Measurements from ENCODE around the gene SLC47A1. TPM values are rescaled to one million over a fixed set of nuclear protein-coding genes. Genes with fewer than 3 reads are reported as not detected.
A peak's percentile ranks its signal among the peaks of the same experiment; 100 is the strongest.

Gene SLC47A1
- polyA plus RNA-seq, 2 of the 4 experiments (the other 2 are of a cell fraction): 21.1 to 24.6 TPM

DNA sequence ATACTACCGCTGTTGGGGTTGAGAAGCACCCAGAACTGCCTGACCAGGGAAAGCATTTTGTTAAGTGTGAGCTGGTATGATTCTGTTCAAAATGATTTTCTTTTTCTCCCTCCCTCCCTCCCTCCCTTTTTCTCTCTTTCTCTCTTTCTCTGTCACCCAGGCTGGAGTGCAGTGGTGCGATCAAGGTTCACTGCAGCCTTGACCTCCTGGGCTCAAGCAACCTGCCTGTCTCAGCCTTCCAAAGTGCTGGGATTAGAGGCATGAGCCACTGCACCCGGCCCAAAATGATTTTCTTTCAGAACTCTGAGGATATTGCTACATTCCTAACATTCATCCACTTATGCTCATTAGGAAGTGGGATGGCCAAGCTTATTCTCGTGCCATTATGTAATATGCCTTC lies 41.3 kb downstream of the SLC47A1 start (continued):
- no peak for TF ChIP-seq CHD2 (IDR thresholded peaks at IDR 0.05; ENCODE audit: low read length, partially characterized antibody)
- TF ChIP-seq HOXB5 (CRISPR knock-in tag; IDR thresholded peaks at IDR 0.05): no peak
- TF ChIP-seq RCOR1 (IDR thresholded peaks at IDR 0.05; ENCODE audit: low read depth, low read length): no peak
- no peak for TF ChIP-seq HEYL (CRISPR knock-in tag; IDR thresholded peaks at IDR 0.05)
- TF ChIP-seq CBX2 (IDR thresholded peaks at IDR 0.05; ENCODE audit: borderline replicate concordance, low read depth): no peak
- no peak for TF ChIP-seq MAZ (IDR thresholded peaks at IDR 0.05; ENCODE audit: borderline replicate concordance, low read depth, low read length)
- TF ChIP-seq FOSB (CRISPR knock-in tag; IDR thresholded peaks at IDR 0.05): no peak
- TF ChIP-seq, protein P1, sequence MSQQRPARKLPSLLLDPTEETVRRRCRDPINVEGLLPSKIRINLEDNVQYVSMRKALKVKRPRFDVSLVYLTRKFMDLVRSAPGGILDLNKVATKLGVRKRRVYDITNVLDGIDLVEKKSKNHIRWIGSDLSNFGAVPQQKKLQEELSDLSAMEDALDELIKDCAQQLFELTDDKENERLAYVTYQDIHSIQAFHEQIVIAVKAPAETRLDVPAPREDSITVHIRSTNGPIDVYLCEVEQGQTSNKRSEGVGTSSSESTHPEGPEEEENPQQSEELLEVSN (IDR thresholded peaks at IDR 0.05; ENCODE audit: borderline replicate concordance, low read depth): no peak

DNA sequence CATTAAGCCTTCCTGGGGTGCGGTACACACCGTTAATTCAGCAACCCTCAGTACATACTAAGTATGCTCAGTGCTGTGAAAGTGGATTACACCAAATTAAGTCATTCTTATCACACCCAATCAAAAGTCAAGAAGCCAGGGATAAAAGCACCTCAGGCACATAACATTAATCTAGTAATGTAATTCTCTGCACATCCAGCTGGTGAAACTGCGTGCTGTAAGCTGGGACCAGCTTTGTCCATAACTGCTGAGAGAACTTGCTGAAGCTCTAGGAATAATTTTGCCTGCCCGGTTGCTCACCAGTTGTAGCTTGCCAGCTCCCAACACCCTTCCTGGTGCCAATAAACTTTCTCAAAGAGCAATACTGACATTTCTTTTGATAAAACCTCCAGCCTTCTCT lies 44.9 kb downstream of the SLC47A1 start:
- TF ChIP-seq, protein P2, sequence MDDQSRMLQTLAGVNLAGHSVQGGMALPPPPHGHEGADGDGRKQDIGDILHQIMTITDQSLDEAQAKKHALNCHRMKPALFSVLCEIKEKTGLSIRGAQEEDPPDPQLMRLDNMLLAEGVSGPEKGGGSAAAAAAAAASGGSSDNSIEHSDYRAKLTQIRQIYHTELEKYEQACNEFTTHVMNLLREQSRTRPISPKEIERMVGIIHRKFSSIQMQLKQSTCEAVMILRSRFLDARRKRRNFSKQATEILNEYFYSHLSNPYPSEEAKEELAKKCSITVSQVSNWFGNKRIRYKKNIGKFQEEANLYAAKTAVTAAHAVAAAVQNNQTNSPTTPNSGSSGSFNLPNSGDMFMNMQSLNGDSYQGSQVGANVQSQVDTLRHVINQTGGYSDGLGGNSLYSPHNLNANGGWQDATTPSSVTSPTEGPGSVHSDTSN (IDR thresholded peaks at IDR 0.05): no peak
- TF ChIP-seq TP53 (CRISPR knock-in tag; IDR thresholded peaks at IDR 0.05) (no peak), JUN (IDR thresholded peaks at IDR 0.05) (no peak), EHMT2 (IDR thresholded peaks at IDR 0.05; ENCODE audit: low read depth) (no peak), JUNB (IDR thresholded peaks at IDR 0.05) (no peak), EP300 (IDR thresholded peaks at IDR 0.05) (no peak), HOXB13 (CRISPR knock-in tag; IDR thresholded peaks at IDR 0.05; ENCODE audit: low read depth) (no peak), RAD21 (conservative IDR thresholded peaks at IDR 0.05 in 1 of 2, IDR thresholded peaks at IDR 0.05 in 1 of 2) (no peak)
- TF ChIP-seq, protein P3, sequence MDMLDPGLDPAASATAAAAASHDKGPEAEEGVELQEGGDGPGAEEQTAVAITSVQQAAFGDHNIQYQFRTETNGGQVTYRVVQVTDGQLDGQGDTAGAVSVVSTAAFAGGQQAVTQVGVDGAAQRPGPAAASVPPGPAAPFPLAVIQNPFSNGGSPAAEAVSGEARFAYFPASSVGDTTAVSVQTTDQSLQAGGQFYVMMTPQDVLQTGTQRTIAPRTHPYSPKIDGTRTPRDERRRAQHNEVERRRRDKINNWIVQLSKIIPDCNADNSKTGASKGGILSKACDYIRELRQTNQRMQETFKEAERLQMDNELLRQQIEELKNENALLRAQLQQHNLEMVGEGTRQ (IDR thresholded peaks at IDR 0.05): no peak
- TF ChIP-seq, protein P4, sequence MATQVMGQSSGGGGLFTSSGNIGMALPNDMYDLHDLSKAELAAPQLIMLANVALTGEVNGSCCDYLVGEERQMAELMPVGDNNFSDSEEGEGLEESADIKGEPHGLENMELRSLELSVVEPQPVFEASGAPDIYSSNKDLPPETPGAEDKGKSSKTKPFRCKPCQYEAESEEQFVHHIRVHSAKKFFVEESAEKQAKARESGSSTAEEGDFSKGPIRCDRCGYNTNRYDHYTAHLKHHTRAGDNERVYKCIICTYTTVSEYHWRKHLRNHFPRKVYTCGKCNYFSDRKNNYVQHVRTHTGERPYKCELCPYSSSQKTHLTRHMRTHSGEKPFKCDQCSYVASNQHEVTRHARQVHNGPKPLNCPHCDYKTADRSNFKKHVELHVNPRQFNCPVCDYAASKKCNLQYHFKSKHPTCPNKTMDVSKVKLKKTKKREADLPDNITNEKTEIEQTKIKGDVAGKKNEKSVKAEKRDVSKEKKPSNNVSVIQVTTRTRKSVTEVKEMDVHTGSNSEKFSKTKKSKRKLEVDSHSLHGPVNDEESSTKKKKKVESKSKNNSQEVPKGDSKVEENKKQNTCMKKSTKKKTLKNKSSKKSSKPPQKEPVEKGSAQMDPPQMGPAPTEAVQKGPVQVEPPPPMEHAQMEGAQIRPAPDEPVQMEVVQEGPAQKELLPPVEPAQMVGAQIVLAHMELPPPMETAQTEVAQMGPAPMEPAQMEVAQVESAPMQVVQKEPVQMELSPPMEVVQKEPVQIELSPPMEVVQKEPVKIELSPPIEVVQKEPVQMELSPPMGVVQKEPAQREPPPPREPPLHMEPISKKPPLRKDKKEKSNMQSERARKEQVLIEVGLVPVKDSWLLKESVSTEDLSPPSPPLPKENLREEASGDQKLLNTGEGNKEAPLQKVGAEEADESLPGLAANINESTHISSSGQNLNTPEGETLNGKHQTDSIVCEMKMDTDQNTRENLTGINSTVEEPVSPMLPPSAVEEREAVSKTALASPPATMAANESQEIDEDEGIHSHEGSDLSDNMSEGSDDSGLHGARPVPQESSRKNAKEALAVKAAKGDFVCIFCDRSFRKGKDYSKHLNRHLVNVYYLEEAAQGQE (IDR thresholded peaks at IDR 0.05): no peak
- no peaks in the 10 kb centered on the region for H3K4me1 ChIP-seq
- no peak overlapping the region for H3K4me3 ChIP-seq
- 86% methylated on average over 4 of the region's 4 CpGs for WGBS (ENCODE audit: missing lambda C conversion rate)
- POLR2A ChIA-PET: interaction anchor here (3.0 kb wide), 1 partner anchor 70 kb away, joined by 11 read pairs; the partner anchor contains the start of gene ALDH3A2
- ATAC-seq (peak; percentile 48 to 49; a peak in 4 of 6 replicates), FAIRE-seq (peak; percentile 43), DNase-seq (ENCODE audit: low read depth in 1 of 2, low spot score in 1 of 2) (peak in 1 of 2 experiments; percentile 19)
- H3K9me3 ChIP-seq: no peaks in the 10 kb centered on the region
- no peak overlapping the region for H3K4me2 ChIP-seq
- no peak overlapping the region for H3K27ac ChIP-seq
- CTCF ChIA-PET: interaction anchor here (1.3 to 2.2 kb wide), 6 partner anchors 8 to 216 kb away, joined by 3 to 7 read pairs (median 4); partner anchors contain the start of genes B9D1 and SLC47A1

Data from A549 (cell line).